Effector memory CD8-positive, alpha-beta T cell (primary cell): ENCODE measurements around the gene FARP1.

ENCODE experiments used
- ATAC-seq: fragments of 150-1000 bp; cut with Tn5 transposase; replicated peaks from 2 replicates; pipeline ENCODE4 v1.10.0; 2021; ENCODE audit warnings: mild to moderate bottlenecking, moderate library complexity
- DNase-seq, 3 experiments: peaks; one replicate each; pipeline ENCODE4 v3.0.0; 2021
- H3K27ac Mint-ChIP-seq, 2 donors: one replicate each; pipeline ENCODE4 v1.8.0; 2022; ENCODE audit warnings: mild to moderate bottlenecking in 2 of 2, mixed read lengths in 2 of 2, moderate library complexity in 2 of 2
- H3K27me3 Mint-ChIP-seq, 2 donors: one replicate each; pipeline ENCODE4 v1.8.0; 2022; ENCODE audit warnings: mixed read lengths in 2 of 2
- H3K36me3 Mint-ChIP-seq: one replicate; pipeline ENCODE4 v1.8.0; 2022; ENCODE audit warnings: mild to moderate bottlenecking, moderate library complexity, mixed read lengths; ENCODE audit not compliant: insufficient read depth
- H3K4me1 Mint-ChIP-seq, 2 donors: one replicate each; pipeline ENCODE4 v1.8.0; 2022; ENCODE audit warnings: low read depth in 2 of 2, mixed read lengths in 2 of 2
- H3K4me3 Mint-ChIP-seq, 2 donors: one replicate each; pipeline ENCODE4 v1.8.0; 2022; ENCODE audit warnings: mild to moderate bottlenecking in 2 of 2, mixed read lengths in 2 of 2, moderate library complexity in 2 of 2
- H3K9me3 Mint-ChIP-seq, 2 donors: one replicate each; pipeline ENCODE4 v1.8.0; 2022; ENCODE audit warnings: mixed read lengths in 2 of 2

Gene FARP1

GRCh38 chr13:98370806-98371515 lies 228.1 kb downstream of the FARP1 start:
- peaks cover 22 to 35% of the 10 kb centered on the region in 2 donors for H3K27me3 Mint-ChIP-seq
- no peak overlapping the region for H3K4me3 Mint-ChIP-seq
- H3K36me3 Mint-ChIP-seq, result no peaks in the 10 kb centered on the region
- H3K9me3 Mint-ChIP-seq, result no peaks in the 10 kb centered on the region
- no peak overlapping the region for H3K27ac Mint-ChIP-seq
- ATAC-seq (no peak), DNase-seq (no peak)
- H3K4me1 Mint-ChIP-seq, result no peaks in the 10 kb centered on the region

DNA sequence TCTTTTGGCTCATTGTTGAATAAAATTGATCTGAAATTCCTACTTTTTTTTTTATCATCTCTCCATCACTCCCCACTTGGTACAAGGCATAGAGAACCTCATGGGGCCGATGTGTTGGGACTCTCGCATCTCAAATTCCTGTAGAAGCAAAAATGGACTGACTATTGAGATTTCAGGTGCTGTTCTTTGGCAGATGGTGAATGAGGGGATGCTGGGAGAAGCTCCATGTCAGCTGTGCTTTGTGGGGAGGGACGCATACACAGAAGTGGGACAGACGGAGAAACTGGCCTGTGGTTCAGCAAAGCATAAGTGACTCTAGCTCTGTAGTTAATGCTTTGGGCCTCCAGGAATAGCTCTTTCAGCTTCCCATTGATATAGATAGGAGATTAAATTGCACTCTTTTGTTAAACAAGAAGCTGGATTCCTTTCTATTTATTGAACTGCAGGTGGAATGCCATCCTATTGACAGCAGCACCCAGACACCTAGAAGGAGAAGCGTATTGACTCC lies 228.7 kb downstream of the FARP1 start:
- no peak for DNase-seq
- Mint-ChIP-seq H3K27ac (no peak overlapping the region), H3K4me3 (no peak overlapping the region), H3K4me1 (no peaks in the 10 kb centered on the region), H3K27me3 (peaks cover 20 to 35% of the 10 kb centered on the region in 2 donors), H3K9me3 (no peaks in the 10 kb centered on the region), H3K36me3 (no peaks in the 10 kb centered on the region)
- ATAC-seq, result no peak

DNA sequence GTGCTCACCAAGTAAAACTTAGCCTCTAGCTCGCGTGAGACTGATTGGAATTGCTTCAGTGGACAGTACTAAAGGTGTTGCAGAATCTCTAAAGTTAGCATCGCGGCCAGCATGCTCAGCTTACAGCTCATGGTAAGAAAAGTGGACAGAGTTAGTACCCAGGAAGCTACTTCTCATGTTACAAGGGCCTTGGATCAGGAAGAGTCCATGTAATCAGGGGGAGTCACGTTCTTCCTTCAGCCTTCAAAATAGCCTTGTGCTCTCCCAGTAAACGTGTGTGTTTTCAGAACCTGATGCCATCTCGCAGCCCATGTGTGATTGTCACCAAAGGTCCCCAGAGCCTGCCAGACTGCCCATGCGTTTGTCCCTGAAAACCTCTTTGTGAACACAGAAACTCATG lies 230.0 kb downstream of the FARP1 start:
- H3K27me3 Mint-ChIP-seq, result peaks cover 20 to 35% of the 10 kb centered on the region in 2 donors
- DNase-seq, result no peak
- no peak overlapping the region for H3K27ac Mint-ChIP-seq
- no peak overlapping the region for H3K4me3 Mint-ChIP-seq
- no peaks in the 10 kb centered on the region for H3K36me3 Mint-ChIP-seq
- ATAC-seq, result no peak
- no peaks in the 10 kb centered on the region for H3K4me1 Mint-ChIP-seq
- H3K9me3 Mint-ChIP-seq, result no peaks in the 10 kb centered on the region

DNA sequence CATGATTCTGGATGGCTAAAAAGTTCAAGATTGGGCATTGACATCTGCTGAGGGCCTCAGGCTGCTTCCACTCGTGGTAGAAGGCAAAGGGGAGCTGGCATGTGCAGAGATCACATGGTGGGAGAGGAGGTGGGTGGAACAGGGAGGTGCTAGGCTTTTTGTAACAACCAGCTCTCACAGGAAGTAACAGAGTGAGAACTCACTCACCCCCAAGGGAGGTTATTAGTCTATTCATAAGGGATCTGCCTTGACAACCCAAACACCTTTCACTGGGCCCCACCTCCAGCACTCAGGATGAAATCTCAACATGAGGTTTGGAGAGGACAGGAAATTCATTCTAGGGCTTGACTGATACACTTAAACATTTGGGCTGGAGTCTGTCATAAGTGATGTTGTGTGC lies 231.9 kb downstream of the FARP1 start:
- ATAC-seq, result no peak

GRCh38 chr13:98377635-98378378 lies 234.9 kb downstream of the FARP1 start:
- DNase-seq (no peak), ATAC-seq (no peak)

More for the DNA sequence above, 231.9 kb downstream of the FARP1 start:
- Mint-ChIP-seq H3K9me3 (no peaks in the 10 kb centered on the region), H3K4me1 (no peaks in the 10 kb centered on the region), H3K27me3 (peaks cover 17 to 30% of the 10 kb centered on the region in 2 donors), H3K36me3 (no peaks in the 10 kb centered on the region), H3K4me3 (no peak overlapping the region), H3K27ac (no peak overlapping the region)
- DNase-seq, result no peak

DNA sequence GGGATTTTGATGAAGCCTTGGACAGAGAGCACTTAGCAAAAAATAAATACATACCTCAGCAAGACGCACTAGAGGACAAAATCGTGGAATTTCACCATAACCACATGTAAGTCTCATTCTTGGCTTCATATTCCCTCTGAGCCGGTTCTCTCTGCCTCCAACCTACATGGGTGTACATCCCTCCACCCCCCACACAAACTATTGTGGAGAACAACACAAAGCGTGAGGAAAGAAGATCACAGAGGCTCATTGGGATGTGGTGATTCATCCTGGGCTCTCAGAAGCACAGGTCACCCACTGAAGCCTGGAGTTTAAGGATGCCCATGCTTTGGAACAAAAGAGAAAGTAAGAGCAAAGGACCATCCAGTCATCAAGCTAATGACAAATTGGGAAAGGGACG lies 241.8 kb downstream of the FARP1 start:
- Mint-ChIP-seq H3K4me3 (no peak overlapping the region), H3K36me3 (no peaks in the 10 kb centered on the region), H3K27ac (no peak overlapping the region), H3K4me1 (peaks cover 5% of the 10 kb centered on the region in 2 donors), H3K27me3 (peaks cover 59 to 84% of the 10 kb centered on the region in 2 donors), H3K9me3 (no peaks in the 10 kb centered on the region)
- no peak for ATAC-seq
- no peak for DNase-seq

More at GRCh38 chr13:98377635-98378378, 234.9 kb downstream of the FARP1 start:
- H3K36me3 Mint-ChIP-seq, result no peaks in the 10 kb centered on the region
- no peak overlapping the region for H3K4me3 Mint-ChIP-seq
- H3K27ac Mint-ChIP-seq, result no peak overlapping the region
- H3K9me3 Mint-ChIP-seq, result no peaks in the 10 kb centered on the region
- H3K4me1 Mint-ChIP-seq, result no peaks in the 10 kb centered on the region
- H3K27me3 Mint-ChIP-seq, result peaks cover 16 to 19% of the 10 kb centered on the region in 2 donors

- Mint-ChIP-seq H3K9me3 (no peaks in the 10 kb centered on the region), H3K4me3 (no peak overlapping the region), H3K4me1 (peaks cover 5% of the 10 kb centered on the region in 2 donors), H3K27me3 (peaks cover 60 to 90% of the 10 kb centered on the region in 2 donors), H3K36me3 (no peaks in the 10 kb centered on the region), H3K27ac (no peak overlapping the region)
- no peak for ATAC-seq
- no peak for DNase-seq
Measured at GRCh38 chr13:98385606-98386005, 242.7 kb downstream of the FARP1 start.

GRCh38 chr13:98386637-98387036 lies 243.7 kb downstream of the FARP1 start:
- no peak overlapping the region for H3K4me3 Mint-ChIP-seq
- H3K27ac Mint-ChIP-seq, result no peak overlapping the region
- ATAC-seq, result no peak
- no peaks in the 10 kb centered on the region for H3K36me3 Mint-ChIP-seq
- H3K9me3 Mint-ChIP-seq, result no peaks in the 10 kb centered on the region
- H3K27me3 Mint-ChIP-seq, result peaks cover 61 to 90% of the 10 kb centered on the region in 2 donors
- no peak for DNase-seq
- peaks cover 5 to 8% of the 10 kb centered on the region in 2 donors for H3K4me1 Mint-ChIP-seq

GRCh38 chr13:98389319-98389718 lies 246.4 kb downstream of the FARP1 start:
- Mint-ChIP-seq H3K27ac (no peak overlapping the region), H3K27me3 (peaks cover 53 to 77% of the 10 kb centered on the region in 2 donors), H3K4me1 (peaks cover 5 to 8% of the 10 kb centered on the region in 2 donors), H3K4me3 (no peak overlapping the region), H3K36me3 (no peaks in the 10 kb centered on the region), H3K9me3 (no peaks in the 10 kb centered on the region)
- no peak for ATAC-seq
- DNase-seq, result no peak

- H3K4me3 Mint-ChIP-seq, result no peak overlapping the region
- no peak for DNase-seq
- peaks cover 0 to 2% of the 10 kb centered on the region in 2 donors for H3K4me1 Mint-ChIP-seq
- H3K36me3 Mint-ChIP-seq, result no peaks in the 10 kb centered on the region
- ATAC-seq, result no peak
- no peak overlapping the region for H3K27ac Mint-ChIP-seq
- peaks cover 44 to 74% of the 10 kb centered on the region in 2 donors for H3K27me3 Mint-ChIP-seq
- no peaks in the 10 kb centered on the region for H3K9me3 Mint-ChIP-seq
Measured at GRCh38 chr13:98390086-98390715, 247.3 kb downstream of the FARP1 start.

DNA sequence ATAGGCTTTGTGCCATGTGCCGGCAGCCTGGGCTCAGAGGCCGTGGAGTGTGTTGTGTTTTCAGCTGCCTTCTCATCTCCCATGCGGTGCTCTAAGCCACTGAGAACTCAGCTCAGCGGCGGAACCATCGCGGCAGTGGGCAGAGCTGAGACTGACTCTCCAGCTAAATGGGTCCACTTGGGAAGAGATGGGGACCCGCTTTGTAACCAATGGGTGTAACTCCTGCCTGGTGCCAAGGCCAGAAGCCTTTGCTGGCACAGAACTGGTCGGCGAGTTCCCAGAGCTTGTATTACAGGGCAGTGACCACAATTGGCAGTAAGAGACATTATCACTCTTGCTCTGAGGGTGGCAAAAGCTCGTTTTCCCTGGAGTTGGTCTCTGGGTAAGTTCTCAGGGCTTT lies 251.0 kb downstream of the FARP1 start:
- Mint-ChIP-seq H3K27ac (no peak overlapping the region), H3K4me3 (no peak overlapping the region), H3K4me1 (peaks cover 0 to 2% of the 10 kb centered on the region in 2 donors), H3K36me3 (no peaks in the 10 kb centered on the region), H3K9me3 (no peaks in the 10 kb centered on the region), H3K27me3 (peaks cover 45 to 67% of the 10 kb centered on the region in 2 donors)
- ATAC-seq (no peak), DNase-seq (no peak)

DNA sequence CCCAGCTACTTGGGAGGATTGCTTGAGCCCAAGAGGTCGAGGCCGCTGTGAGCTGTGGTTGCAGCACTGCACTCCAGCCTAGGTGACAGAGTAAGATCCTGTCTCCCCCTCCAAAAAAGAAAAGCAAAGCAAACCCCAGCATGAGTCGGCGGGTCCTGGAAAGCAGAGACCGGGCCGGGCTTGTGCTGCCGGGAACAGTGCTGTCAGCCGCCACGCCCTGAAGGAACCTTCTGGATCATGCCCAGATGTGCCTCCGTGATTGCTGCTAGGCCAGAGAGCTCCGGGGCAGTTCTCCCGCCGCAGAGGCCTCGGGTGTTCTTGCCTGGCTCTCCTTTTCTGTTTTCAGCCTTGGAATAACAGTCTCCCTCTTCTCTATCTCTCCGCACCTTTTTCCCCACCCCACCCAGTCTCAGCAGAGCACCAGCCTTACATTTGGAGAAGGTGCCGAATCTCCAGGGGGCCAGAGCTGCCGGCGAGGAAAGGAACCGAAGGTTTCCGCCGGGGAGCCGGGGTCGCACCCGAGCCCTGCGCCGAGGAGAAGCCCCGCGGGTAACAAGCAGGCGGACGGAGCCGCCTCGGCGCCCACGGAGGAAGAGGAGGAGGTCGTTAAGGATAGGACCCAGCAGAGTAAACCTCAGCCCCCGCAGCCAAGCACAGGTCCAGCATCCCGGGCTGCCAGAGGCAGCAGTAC lies 252.1 kb downstream of the FARP1 start:
- ATAC-seq (no peak), DNase-seq (no peak)
- Mint-ChIP-seq H3K27ac (no peak overlapping the region), H3K4me1 (peaks cover 0 to 2% of the 10 kb centered on the region in 2 donors), H3K4me3 (no peak overlapping the region), H3K27me3 (peaks cover 42 to 70% of the 10 kb centered on the region in 2 donors), H3K9me3 (no peaks in the 10 kb centered on the region), H3K36me3 (no peaks in the 10 kb centered on the region)

GRCh38 chr13:98396071-98396710 lies 253.3 kb downstream of the FARP1 start:
- Mint-ChIP-seq H3K4me3 (no peak overlapping the region), H3K9me3 (no peaks in the 10 kb centered on the region), H3K36me3 (no peaks in the 10 kb centered on the region), H3K4me1 (no peaks in the 10 kb centered on the region), H3K27ac (no peak overlapping the region), H3K27me3 (peaks cover 42 to 58% of the 10 kb centered on the region in 2 donors)
- DNase-seq, result no peak
- no peak for ATAC-seq
